Upper lobe of left lung (tissue), 4 donors: ENCODE results near the gene RUNX2.

Experiments used
- POLR2A ChIP-seq, 4 donors: fragments of 450-650 bp; IDR thresholded peaks; one replicate each; pipeline ENCODE4 v1.5.1; 2016 to 2017; ENCODE audit warnings: antibody characterized with exemption in 4 of 4, mild to moderate bottlenecking in 2 of 4
- TF ChIP-seq, protein P1 (sequence below), 6 experiments: fragments of 450-650 bp in 4 of 6; fragments of 200-600 bp in 2 of 6; sonication (generic) in 2 of 6; IDR thresholded peaks; one replicate each; pipeline ENCODE4 v1.5.1; 2016 to 2019; ENCODE audit warnings: antibody characterized with exemption in 6 of 6

GRCh38 chr6:45608252-45608913, 280.3 kb downstream of the RUNX2 start:
- TF ChIP-seq POLR2A (IDR thresholded peaks at IDR 0.05): no peak
- TF ChIP-seq, protein P1, sequence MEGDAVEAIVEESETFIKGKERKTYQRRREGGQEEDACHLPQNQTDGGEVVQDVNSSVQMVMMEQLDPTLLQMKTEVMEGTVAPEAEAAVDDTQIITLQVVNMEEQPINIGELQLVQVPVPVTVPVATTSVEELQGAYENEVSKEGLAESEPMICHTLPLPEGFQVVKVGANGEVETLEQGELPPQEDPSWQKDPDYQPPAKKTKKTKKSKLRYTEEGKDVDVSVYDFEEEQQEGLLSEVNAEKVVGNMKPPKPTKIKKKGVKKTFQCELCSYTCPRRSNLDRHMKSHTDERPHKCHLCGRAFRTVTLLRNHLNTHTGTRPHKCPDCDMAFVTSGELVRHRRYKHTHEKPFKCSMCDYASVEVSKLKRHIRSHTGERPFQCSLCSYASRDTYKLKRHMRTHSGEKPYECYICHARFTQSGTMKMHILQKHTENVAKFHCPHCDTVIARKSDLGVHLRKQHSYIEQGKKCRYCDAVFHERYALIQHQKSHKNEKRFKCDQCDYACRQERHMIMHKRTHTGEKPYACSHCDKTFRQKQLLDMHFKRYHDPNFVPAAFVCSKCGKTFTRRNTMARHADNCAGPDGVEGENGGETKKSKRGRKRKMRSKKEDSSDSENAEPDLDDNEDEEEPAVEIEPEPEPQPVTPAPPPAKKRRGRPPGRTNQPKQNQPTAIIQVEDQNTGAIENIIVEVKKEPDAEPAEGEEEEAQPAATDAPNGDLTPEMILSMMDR (IDR thresholded peaks at IDR 0.05): no peak
